Sigmoid colon (tissue), 3 donors: ENCODE data around the gene KIDINS220.

ENCODE experiments used
- POLR2A ChIP-seq, 2 donors: fragments of 450-650 bp; IDR thresholded peaks; one replicate each; pipeline ENCODE4 v1.6.1; 2016; ENCODE audit warnings: antibody characterized with exemption in 2 of 2, mild to moderate bottlenecking in 2 of 2, moderate library complexity in 2 of 2
- TF ChIP-seq, protein P1 (sequence below), 4 experiments: fragments of 450-650 bp in 3 of 4; fragments of 200-600 bp in 1 of 4; IDR thresholded peaks; one replicate each; pipeline ENCODE4 v1.5.1; 2016 to 2019; ENCODE audit warnings: antibody characterized with exemption in 4 of 4, mild to moderate bottlenecking in 3 of 4, moderate library complexity in 2 of 4

DNA sequence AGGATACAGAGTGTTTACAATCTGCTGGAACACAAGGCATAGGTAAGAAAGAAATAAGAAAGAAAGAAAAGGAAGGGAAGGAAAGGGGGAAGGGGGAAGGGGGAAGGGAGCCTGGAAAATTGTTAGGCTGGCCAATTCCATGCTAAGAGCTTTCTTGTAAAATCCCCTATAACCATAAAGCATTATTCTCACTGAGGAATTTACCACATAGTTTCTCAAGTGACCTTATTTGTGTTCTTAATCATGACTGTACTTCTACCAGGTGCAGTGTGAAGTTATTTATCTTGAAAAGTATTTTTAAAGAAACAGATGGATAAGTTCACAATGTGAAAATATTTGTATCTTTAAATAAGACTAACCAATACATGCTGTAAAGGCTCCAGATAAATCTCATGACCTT, 39.2 kb upstream of the KIDINS220 start:
- TF ChIP-seq, protein P1, sequence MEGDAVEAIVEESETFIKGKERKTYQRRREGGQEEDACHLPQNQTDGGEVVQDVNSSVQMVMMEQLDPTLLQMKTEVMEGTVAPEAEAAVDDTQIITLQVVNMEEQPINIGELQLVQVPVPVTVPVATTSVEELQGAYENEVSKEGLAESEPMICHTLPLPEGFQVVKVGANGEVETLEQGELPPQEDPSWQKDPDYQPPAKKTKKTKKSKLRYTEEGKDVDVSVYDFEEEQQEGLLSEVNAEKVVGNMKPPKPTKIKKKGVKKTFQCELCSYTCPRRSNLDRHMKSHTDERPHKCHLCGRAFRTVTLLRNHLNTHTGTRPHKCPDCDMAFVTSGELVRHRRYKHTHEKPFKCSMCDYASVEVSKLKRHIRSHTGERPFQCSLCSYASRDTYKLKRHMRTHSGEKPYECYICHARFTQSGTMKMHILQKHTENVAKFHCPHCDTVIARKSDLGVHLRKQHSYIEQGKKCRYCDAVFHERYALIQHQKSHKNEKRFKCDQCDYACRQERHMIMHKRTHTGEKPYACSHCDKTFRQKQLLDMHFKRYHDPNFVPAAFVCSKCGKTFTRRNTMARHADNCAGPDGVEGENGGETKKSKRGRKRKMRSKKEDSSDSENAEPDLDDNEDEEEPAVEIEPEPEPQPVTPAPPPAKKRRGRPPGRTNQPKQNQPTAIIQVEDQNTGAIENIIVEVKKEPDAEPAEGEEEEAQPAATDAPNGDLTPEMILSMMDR (IDR thresholded peaks at IDR 0.05): no peak
- TF ChIP-seq POLR2A (IDR thresholded peaks at IDR 0.05): no peak
